DND-41 (cell line): ENCODE data around the gene ST3GAL4.

ENCODE experiments used
- CTCF ChIP-seq: IDR thresholded peaks from 2 replicates; pipeline ENCODE4 v1.5.1; 2012; ENCODE audit warnings: borderline replicate concordance, low read length, moderate library complexity, mild to moderate bottlenecking; ENCODE audit not compliant: poor library complexity, severe bottlenecking; ENCODE audit errors: extremely low read depth
- EZH2 ChIP-seq: IDR thresholded peaks from 3 replicates; pipeline ENCODE4 v1.6.1; 2012; ENCODE audit warnings: borderline replicate concordance, low read depth, mild to moderate bottlenecking, moderate library complexity, low read length, inconsistent platforms; ENCODE audit not compliant: severe bottlenecking

- TF ChIP-seq CTCF (no peak), EZH2 (no peak)
Measured at GRCh38 chr11:126403022-126403581, 47.6 kb downstream of the ST3GAL4 start.
